ELR (cell line): Measurements from ENCODE around the gene DDX17.

Source experiments
- DNase-seq: peaks from one replicate; pipeline ENCODE4 v3.0.0-alpha.2; 2015; ENCODE audit warnings: low read depth

Gene DDX17

GRCh38 chr22:38506118-38506962 is at the start of gene DDX17:
Gene DDX17 (minus strand): TSS chr22:38506311.
- DNase-seq: peak; percentile 95

- peak; percentile 44 for DNase-seq
Measured at GRCh38 chr22:38554281-38554680, 48.2 kb upstream of the DDX17 start.

- no peak for DNase-seq
Measured at GRCh38 chr22:38549101-38549894, 43.2 kb upstream of the DDX17 start.

GRCh38 chr22:38540701-38541100 is 34.6 kb upstream of the DDX17 start:
- DNase-seq: no peak

- no peak for DNase-seq
Measured at GRCh38 chr22:38531251-38531938, 25.3 kb upstream of the DDX17 start.

- no peak for DNase-seq
Measured at GRCh38 chr22:38524429-38524828, 18.3 kb upstream of the DDX17 start.

GRCh38 chr22:38523479-38523878 is 17.4 kb upstream of the DDX17 start:
- DNase-seq: no peak

- no peak for DNase-seq
Measured at GRCh38 chr22:38523029-38523428, 16.9 kb upstream of the DDX17 start.

- DNase-seq: no peak
Measured at GRCh38 chr22:38519453-38520250, 13.5 kb upstream of the DDX17 start.

GRCh38 chr22:38518620-38519019 is 12.5 kb upstream of the DDX17 start:
- DNase-seq: no peak

GRCh38 chr22:38513063-38513462 is 7.0 kb upstream of the DDX17 start:
- DNase-seq: no peak

GRCh38 chr22:38510416-38510970 is 4.4 kb upstream of the DDX17 start:
- DNase-seq: no peak

- peak; percentile 53 for DNase-seq
Measured at GRCh38 chr22:38505541-38506117, 482 bp downstream of the DDX17 start.

- DNase-seq: peak; percentile 74
Measured at GRCh38 chr22:38504731-38505540, 1.2 kb downstream of the DDX17 start.

GRCh38 chr22:38503021-38503420 is 3.1 kb downstream of the DDX17 start:
- no peak for DNase-seq

GRCh38 chr22:38501797-38502672 is 4.1 kb downstream of the DDX17 start:
- DNase-seq: no peak

GRCh38 chr22:38497869-38498268 is 8.2 kb downstream of the DDX17 start:
- DNase-seq: no peak

- no peak for DNase-seq
Measured at GRCh38 chr22:38494939-38495338, 11.2 kb downstream of the DDX17 start.

- DNase-seq: no peak
Measured at GRCh38 chr22:38494498-38494897, 11.6 kb downstream of the DDX17 start.
